Measurements from ENCODE around the gene KANK4.

KANK4 gene

DNA sequence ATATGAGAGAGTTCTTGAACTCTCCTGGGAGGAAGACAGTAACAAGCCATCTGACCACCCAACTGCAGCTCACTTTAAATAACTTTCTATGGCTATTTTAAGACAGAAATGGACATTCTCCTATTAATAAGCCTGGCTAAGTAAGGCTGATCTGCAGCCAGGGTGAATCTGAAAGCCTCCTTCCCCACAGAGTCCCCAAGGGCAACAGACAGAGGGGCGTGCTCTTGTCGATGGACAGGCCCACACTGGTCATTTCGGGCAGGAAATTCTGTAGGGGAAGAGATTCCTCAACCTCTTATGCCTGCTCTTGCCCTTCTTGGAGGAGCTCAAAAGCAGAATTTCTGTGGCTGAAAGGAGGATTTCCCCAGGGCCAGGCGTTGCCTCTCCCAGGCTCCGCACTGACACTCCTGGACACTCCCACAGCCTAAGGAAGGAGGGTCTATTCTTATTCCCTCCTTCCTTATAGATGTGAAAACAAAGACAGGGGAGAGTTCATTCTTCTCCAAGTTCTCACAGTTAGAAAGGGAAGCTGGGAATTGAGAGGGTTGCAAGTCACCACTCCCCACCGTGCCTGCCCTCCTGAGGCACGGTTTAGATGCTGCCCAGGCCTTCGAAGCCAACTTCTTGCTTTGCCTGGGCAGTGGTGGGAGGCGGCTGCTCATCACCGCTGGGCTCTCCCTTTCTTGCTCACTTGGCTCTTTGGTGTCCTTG is 17.9 kb upstream of the KANK4 start:
- no peak for DNase-seq (ENCODE audit: low read depth in 2 of 2)

DNA sequence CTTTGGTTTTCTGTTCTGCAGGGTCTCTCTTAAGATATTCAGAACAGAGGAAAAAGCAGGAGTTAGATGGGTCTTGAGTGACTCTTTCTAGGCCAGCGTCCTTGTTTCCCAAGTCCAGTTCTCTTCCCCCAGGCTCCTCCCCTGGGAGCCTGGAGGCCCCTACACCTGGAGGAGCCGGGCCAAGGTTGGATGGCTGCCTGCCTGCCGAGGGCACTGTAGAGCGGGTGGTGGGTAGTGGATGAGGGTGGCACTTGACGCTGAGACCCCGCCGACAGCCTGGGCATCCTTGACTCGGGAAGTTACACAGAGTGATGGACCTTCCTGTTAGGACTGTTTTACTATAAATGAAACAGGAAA is 17.4 kb upstream of the KANK4 start:
- no peak for DNase-seq (ENCODE audit: low read depth in 2 of 2)

DNA sequence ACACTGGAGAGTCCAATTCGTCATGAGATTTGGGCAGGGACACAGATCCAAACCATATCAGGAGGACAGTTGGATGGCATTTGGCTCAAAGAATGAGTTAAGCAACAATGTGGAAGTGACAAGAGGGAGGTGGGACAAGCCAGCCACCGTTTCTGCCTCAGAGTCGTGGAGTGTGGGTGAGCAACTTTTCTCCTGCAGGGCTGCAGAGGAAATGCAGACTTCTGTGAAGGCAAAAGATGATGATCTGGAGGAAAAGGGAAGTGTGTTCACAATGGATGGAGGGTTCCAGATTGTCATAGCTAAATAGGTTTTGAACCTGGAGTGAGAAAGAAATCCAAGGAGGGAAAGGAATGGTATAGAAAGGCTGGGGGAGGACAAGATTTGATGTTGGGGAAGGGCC is 16.4 kb upstream of the KANK4 start:
- no peak for DNase-seq (ENCODE audit: low read depth in 2 of 2)

DNA sequence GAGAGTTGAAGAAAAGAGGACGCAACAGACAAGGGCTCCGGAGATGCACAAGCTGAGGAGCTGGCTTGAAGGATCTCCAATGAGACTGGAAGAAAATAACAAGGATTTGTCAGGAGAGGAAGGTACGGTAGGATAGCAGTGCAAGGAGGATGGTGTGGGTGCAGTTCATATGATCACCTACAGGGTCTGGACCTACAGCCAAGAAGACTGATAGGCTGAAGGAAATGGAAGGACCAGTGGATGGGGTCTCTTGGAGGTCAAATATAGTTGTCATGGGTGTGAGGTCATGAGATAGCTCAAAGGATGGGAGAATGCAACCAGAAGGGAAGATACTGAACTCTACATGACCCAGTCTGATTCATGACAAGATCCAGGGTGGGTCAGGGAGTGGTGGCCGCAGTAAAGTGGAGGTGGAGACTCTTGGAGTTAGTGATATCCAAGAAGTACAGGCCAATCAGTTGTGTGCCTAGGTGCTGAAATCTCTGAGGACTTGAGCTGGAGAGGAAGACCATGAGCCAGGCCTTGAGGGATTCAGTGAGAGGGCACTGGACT is 15.3 kb upstream of the KANK4 start:
- DNase-seq (ENCODE audit: low read depth in 2 of 2): no peak

DNA sequence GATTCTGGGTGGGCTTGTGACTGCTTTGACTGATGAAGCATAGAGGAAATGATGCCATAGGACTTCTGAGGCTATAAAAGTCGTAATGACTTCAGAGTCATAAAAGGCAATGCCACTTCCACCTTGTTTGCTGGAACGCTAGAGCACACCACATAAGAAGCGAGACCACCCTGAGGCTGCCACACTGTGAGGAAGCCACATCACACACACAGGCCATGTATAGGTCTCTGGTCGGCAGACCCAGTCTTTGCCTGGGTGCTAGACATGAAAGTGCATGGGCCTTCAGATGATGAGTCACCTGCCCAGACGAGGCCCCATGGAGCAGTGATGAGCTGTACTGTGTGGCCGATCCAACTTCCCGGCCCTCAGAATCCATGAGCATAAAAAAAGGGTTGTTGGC is 14.2 kb upstream of the KANK4 start:
- no peak for DNase-seq (ENCODE audit: low read depth in 2 of 2)

DNA sequence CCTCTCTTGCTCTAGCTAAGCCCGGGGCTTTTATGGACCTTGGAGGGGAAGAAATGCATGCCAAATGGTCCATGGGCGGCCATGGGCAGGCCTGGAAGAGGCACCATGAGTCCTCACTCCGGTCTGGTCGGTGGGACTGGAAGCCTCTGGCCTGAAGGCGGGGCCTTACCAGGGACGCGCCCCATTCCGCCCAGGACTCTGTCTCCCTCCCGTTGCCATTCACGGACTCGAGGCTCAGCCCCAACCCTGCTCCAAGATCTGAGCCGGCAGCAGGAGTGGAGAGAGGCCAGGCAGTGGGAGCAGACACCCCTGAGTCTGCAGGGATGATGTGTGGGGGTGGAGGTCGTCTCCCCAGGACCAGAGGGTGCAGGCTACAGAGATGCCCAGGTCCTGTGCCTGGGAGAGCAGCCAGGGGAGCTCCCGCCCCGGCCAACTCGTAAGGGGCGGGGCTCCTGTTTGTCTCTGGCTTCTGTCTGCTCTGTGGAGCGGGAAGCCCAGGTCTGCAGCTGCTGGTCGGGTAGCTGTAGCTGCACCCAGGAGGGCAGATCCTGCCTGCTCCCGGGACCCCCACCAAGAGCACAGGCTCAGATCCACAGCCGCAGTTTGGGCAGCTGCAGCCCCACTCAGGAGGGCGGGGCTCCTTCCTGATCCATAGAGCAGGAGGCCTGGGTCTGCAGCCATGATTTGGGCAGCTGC is 8.3 kb upstream of the KANK4 start:
- no peak for DNase-seq (ENCODE audit: low read depth in 2 of 2)

DNA sequence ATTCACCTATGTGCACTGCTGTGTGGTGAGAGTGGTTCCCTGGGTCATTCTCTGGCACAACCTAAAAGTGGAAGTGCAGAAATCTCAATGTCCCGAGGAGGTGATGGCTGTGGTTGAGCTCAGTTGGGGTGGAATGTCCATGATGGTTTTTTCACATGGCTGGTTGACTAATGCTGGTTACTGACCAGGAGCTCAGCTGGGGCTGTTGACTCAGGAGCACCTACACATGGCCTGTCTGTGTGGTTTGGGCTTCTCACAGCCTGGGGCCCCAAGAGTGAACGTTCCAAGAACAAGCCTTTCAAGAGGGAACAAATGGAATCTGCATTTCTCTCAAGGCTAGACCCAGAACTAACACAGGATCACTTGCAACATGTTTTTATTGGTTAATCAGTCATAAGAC is 6.4 kb upstream of the KANK4 start:
- no peak for DNase-seq (ENCODE audit: low read depth in 2 of 2)

DNA sequence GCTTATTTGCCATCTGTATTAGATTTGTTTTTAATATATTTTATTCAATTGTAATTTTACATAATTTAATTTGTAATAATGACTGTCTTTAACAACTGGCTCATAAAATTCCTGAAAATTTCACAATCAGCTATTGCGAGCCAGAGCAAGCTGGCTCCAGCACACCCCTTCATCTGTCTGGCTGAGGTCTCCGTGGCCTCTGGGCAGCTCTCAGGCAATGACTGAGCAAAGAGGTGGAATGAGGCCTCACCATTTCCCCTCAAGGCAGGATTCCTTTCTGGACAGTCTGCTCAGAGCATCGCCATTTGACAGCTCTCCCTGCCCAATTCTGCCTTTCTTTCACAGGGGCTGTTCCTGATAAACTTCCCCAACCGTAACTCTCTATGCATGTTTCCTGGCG is 5.8 kb upstream of the KANK4 start:
- no peak for DNase-seq (ENCODE audit: low read depth in 2 of 2)

DNA sequence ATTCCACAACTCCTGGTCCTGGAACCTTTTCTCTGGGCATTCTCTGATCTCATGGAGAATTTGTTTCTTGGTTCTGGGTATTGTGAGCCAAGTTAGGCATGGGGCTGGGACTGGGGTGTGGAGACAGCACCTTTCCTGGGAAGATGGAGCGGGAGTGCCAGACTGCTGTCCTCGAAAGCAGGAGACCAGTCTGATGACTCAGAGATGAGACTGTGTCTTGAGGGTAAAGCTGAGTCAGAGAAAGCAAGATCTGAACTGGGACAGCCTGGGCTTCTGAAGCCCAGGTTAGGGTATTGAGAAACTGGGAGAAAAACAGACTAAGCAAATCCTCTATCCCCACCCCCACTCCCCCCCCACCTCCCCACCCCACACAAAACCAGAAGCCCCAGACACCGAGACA is 2.2 kb upstream of the KANK4 start:
- DNase-seq (ENCODE audit: low read depth in 2 of 2): no peak

DNA sequence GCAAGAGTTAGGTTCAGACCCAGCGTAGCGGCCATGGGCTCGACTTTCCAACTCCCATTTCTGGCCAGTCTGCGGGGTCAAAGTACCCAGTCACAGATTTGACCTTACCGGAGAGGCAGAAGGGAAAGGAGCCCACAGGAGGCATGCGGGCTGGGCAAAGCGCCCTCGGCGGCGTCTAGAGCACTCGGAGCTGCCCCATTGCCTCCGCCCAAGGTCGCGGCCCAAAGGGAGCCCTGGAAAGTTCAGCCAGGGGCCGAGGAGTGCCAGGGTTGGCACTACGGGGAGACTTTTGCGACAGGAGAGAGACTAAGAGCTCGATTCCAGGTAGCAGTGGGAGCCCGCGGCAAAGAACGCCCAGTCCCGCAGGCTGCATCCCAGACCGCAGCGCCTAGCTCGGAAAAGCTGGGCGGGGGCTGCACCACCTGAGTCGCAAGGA is 896 bp downstream of the KANK4 start:
- DNase-seq (ENCODE audit: low read depth in 2 of 2): no peak

DNA sequence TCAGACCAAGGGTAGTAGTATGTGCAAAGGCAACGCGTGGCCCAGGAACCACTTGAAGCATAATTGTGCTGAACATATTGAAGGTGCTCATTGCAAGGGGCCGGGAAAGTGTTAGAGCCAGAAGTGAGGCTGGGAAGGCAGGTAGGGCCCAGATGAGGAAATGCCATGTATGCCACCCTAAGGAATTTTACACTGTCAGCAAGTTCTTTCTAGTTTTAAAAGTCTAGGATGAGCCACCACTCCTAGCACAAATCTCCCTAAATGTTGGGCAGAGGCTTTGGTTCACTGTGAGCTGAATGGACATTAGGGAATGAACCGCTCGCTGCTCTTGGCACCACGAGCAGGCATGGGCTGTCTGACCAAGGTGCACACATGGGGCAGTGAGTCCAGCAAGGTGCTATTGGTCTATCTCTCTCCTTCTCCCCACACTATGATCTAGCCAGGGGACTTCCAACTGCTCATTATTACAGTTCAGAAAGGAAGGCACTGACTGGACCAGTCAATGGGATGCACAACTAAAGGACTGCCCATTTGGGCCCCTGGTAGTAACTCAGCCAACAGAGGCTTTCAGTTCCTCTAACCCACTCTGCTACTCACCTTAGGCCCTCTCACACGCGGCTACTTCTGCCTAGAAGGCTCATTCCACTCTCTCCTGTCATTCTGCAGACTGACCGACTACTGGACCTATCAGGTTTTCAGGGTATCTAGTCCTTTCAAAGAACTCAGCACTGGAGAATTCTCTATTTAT is 2.0 kb downstream of the KANK4 start:
- no peak for DNase-seq (ENCODE audit: low read depth in 2 of 2)

DNA sequence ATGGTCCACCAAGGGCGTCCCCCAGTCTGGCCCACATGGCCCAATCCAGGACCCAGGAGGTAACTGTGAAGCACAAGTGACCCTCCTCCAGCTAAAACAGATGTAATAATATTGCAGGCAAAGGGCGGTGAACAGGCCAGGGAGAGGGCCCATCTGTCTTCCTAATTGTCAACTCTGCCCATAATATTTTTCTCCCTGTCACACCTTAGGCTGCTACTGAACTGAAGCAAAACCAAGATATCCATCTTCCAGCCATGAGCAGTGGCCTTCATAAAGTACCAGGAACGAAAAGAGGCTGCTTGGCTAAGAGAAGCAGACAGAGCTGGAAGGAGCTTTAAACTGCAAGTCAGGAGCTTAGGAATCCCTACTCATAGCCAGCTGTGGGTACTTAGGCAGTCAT is 3.1 kb downstream of the KANK4 start:
- no peak for DNase-seq (ENCODE audit: low read depth in 2 of 2)

DNA sequence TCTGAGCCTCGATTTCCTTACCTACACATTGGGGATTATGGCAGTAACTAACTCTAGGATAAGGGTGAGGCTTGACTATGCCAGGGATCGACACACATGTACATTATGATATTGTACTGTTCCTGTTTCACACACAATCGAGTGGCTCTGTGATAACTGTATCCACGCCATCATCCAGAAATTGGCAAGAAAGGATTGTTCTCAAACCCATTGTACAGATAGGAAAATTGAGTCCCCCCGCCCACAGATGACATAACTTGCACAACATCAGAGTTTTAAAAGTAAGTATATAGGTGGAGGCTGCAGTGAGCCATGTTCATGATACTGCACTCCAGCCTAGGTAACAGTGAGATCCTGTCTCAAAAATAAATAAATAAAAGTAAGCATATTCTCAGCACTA is 3.8 kb downstream of the KANK4 start:
- DNase-seq (ENCODE audit: low read depth in 2 of 2): no peak

DNA sequence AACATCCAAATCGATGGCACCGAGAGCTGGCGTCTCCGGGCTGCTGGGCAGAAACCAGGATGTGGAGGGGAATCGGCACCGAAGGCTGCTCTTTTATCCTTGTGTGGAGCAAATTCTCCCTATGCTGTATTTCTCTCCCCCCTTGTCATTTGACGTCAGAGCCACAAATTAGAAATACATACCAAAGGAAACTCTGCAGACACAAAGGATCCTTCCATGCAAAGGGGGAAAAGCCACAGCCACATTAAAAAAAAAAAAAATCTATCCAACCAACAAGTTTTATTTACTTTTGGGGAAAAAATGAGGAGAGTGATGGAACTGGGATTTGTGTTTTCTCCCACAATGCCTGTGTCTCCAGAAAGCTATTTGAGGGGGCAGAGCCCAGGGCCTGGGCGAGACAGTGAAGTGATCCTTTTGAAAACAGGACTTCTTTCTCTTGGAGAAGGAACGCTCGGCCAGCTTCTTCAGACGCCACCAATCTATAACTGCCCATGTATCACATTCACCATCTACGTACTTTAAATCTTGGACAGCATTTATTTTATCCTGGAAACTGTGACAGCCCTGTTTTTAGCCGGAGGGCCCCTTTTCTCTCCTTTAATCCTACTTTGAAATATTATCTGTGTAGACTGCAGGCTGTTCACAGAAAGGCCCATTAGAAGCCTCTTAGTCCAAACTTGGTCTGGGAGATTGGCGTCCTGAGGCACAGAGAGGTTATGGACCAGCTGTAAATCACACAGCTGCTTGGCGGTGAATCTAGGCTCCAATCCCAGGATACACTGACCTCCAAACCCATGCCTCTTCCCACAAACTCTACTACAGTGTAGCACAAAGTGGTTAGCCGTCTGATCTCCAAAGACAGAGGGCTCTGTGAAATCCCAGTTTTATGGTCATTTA is 4.5 kb downstream of the KANK4 start:
- no peak for DNase-seq (ENCODE audit: low read depth in 2 of 2)

DNA sequence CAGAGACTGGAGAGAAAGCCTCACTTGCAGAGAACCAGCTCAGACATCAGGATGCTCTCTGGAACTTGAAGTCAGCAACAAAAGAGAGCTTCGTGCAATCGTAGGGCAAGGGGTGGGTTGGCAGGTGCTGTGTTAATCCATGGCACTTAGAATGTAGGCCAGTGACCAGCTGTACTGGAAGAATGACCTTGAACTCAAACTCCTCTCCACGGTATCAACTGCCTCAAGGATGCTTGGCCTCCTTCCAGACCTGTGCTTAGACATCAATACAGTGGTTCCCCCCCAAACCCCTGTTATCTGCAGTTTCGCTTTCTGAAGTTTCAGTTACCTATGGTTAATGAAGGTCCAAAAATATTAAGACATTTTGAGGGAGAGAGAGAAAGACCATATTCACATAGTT is 6.5 kb downstream of the KANK4 start:
- DNase-seq (ENCODE audit: low read depth in 2 of 2): no peak

DNA sequence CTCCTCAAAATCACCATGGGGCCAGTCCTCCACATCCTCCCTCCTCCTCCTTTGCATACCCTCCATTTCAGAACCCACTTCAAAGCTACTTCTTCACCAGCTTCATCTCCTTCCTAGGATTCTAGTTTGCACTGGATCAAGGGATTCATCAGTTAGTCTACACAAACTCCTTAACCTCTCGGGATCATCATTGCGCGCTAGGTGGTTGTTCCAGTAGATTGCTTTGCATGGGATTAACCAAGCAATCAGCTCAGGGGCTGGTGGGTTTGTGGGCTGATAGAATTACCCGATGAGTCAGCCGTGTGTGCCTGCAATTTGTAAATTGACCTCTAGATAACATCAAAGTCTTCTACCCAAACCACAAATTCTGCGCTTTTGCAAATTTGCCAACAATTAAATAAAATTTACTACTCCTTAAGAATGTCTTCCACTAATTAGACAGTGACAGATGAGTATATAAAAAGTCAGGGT is 7.7 kb downstream of the KANK4 start:
- no peak for DNase-seq (ENCODE audit: low read depth in 2 of 2)

DNA sequence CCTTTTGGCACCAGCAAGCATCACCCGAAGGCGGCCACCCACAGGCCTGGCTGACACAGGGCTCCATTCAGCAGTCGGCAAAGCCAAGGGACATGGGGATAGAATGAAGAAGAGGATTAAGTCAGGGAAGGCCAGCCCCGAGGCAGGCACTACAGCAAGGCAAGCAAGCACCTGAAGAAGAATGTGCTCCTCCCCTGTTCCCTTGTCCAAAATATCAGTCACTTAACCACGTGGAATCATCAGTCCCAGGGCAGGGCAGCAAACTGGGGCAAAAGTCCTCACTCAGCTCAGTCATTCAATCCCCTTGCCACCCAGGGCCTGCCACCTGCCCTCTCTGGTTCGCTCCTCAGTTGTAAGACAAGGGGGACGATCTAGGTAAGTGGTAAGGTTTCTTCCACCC is 9.3 kb downstream of the KANK4 start:
- no peak for DNase-seq (ENCODE audit: low read depth in 2 of 2)

DNA sequence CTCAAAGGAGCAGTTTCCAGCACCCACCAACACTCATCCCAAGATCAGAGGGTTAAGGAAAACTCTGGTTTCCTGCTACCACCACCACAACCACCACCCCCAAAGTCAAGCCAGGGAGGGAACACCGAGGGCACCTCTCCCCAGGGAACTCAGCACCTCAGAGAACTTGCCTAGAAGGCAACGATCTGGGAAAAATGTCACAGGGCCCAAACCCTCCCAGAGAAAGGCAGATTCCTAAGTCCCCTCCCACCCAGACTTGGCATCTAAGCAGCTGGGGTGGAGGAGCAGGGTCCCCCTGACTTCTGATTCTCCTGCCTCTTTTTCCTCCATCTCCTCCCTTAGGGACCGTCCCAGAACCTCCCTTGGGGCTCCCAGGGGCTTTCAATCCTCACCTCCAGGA is 10.6 kb downstream of the KANK4 start:
- no peak for DNase-seq (ENCODE audit: low read depth in 2 of 2)

DNA sequence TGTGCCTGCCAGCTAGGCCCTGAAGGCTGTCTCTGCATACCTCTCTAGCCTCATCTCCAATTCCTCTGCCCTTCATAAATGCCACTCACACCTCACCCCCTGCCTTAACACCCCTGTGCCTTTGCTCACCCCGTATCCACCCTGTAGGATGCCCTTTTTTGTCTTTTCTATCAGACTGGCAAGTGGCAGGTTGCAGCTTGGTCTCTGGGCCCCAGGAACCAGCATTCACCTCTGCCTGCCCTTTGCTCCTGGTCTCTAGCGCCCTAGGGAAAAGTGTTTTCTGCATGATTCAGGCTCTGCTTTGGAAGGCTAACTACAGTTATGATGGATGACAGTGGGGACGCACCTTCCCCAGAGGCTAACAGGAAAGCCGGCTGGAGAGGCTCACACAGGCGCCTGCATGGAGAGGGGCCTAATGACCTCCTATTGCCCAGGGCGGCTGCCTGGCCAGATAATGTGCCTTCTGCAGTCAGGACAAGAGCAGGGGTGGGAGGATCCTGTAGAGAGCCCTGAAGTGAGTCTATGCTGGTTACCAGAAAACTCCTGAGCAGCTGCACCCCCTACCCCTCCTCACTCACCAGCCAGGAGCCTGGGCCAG is 11.2 kb downstream of the KANK4 start:
- no peak for DNase-seq (ENCODE audit: low read depth in 2 of 2)

DNA sequence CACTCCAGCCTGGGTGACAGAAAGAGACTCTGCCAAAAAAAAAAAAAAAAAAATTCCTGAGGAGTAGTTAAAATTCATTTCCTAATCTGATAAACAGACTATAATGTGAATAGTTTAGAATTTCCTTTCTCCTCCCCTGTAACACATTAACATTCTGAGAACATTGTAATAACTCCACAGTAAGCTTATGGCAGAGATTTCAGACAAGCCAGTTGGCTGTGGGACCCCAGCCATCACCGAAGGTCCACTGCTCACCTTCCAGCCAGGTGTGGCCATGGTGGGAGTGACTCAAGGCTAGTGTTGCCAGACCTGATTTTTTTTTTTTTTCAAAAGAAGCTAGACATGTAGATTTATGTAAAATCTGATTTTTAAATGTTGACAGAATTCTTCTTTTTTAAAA is 11.8 kb downstream of the KANK4 start:
- DNase-seq (ENCODE audit: low read depth in 2 of 2): no peak

DNA sequence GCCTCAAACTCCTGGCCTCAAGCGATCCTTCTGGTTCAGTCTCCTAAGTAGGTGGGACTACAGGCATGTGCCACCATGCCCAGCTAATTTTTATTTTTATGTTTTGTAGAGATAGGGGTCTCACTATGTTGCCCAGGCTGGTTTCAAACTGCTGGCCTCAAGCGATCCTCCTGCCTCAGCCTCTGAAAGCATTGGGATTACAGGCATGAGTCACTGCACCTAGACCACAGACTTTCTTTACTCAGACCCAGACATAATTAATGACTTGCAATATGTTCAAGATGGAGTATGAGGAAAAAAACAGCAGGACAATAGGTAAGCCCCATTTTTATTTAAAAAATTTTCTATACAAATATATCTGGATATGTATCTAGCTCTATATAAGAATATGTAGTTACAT is 13.2 kb downstream of the KANK4 start:
- DNase-seq (ENCODE audit: low read depth in 2 of 2): no peak

Measured in stimulated activated CD8-positive, alpha-beta memory T cell treated with anti-CD3 and anti-CD28 coated beads, Interleukin-15, amount 100 ng/mL, for 4 hours (primary cell).